Fibroblast of lung (primary cell): ENCODE measurements around the gene GATA5. TPM values are rescaled to one million over a fixed set of nuclear protein-coding genes. Genes with fewer than 3 reads are reported as not detected.

Experiments used
- DNase-seq, 2 donors: peaks; one replicate each; pipeline versions ENCODE4 v3.0.0 to v3.0.0-alpha.2; 2010; ENCODE audit warnings: low read depth in 2 of 2
- H2AFZ ChIP-seq: 2 replicates; pipeline ENCODE4 v1.5.1; 2012; ENCODE audit warnings: low read length, control low read depth, inconsistent platforms
- H3K27ac ChIP-seq: 2 replicates; pipeline ENCODE4 v1.5.1; 2011; ENCODE audit warnings: low read length, control low read depth; ENCODE audit not compliant: insufficient read depth
- H3K27me3 ChIP-seq: 2 replicates; pipeline ENCODE4 v1.5.1; 2011; ENCODE audit warnings: mild to moderate bottlenecking, low read length; ENCODE audit not compliant: control insufficient read depth, insufficient read depth
- H3K36me3 ChIP-seq: 2 replicates; pipeline ENCODE4 v1.5.1; 2011; ENCODE audit warnings: low read length; ENCODE audit not compliant: control insufficient read depth, insufficient read depth
- H3K4me1 ChIP-seq: 2 replicates; pipeline ENCODE4 v1.5.1; 2011; ENCODE audit warnings: low read length; ENCODE audit not compliant: control insufficient read depth, insufficient read depth; ENCODE audit errors: extremely low read depth
- H3K4me2 ChIP-seq: 2 replicates; pipeline ENCODE4 v1.5.1; 2011; ENCODE audit warnings: low read length, control low read depth; ENCODE audit not compliant: insufficient read depth; ENCODE audit errors: extremely low read depth
- H3K4me3 ChIP-seq, 4 experiments: fragments of 200-600 bp in 1 of 4; sonication (generic) in 1 of 4; replicated peaks in 1 of 4; 2 replicates each; pipeline ENCODE4 v1.5.1; 2011 to 2016; ENCODE audit warnings: low read length in 4 of 4, low read depth in 3 of 4, mild to moderate bottlenecking in 3 of 4, control low read depth in 2 of 4, inconsistent platforms in 1 of 4, mixed read lengths in 1 of 4; ENCODE audit not compliant: insufficient read depth in 1 of 4; ENCODE audit errors: control extremely low read depth in 1 of 4
- H3K79me2 ChIP-seq: 2 replicates; pipeline ENCODE4 v1.5.1; 2012; ENCODE audit warnings: mild to moderate bottlenecking, low read length, inconsistent platforms; ENCODE audit not compliant: control insufficient read depth, insufficient read depth
- H3K9ac ChIP-seq: 2 replicates; pipeline ENCODE4 v1.5.1; 2011; ENCODE audit warnings: mild to moderate bottlenecking, low read length, control low read depth; ENCODE audit not compliant: insufficient read depth
- H3K9me3 ChIP-seq: 2 replicates; pipeline ENCODE4 v1.5.1; 2012; ENCODE audit warnings: low read depth, low read length; ENCODE audit not compliant: control insufficient read depth, insufficient read depth
- H4K20me1 ChIP-seq: 2 replicates; pipeline ENCODE4 v1.5.1; 2011; ENCODE audit warnings: low read length; ENCODE audit not compliant: control insufficient read depth, insufficient read depth; ENCODE audit errors: extremely low read depth
- CTCF ChIP-seq, 2 donors: IDR thresholded peaks in 1 of 2; conservative IDR thresholded peaks in 1 of 2; 1 replicate in 1 of 2; 2 replicates in 1 of 2; pipeline ENCODE4 v1.5.1; 2011 to 2012; ENCODE audit warnings: low read length in 2 of 2, control low read depth in 1 of 2, inconsistent platforms in 1 of 2, low read depth in 1 of 2, mild to moderate bottlenecking in 1 of 2
- EZH2 ChIP-seq: IDR thresholded peaks from 2 replicates; pipeline ENCODE4 v1.5.1; 2012; ENCODE audit warnings: low read length, control low read depth, mild to moderate bottlenecking; ENCODE audit errors: missing control alignments
- polyA plus RNA-seq, 2 donors: library from polyadenylated mRNA; depleted of rRNA in 1 of 2; stranded (reverse) in 1 of 2; unstranded in 1 of 2; fragments of >200 nt; gene quantifications; 2 replicates each; pipeline ENCODE4 v1.2.1, GENCODE V29; 2011 to 2012; ENCODE audit warnings: missing spikeins in 1 of 2
- total RNA-seq: library from RNA; depleted of rRNA; stranded (reverse); fragments of >200 nt; gene quantifications from 2 replicates; pipeline ENCODE4 v1.2.1, GENCODE V29; 2014

The GATA5 gene
- total and polyA plus RNA-seq, 2 donors (not counting 1 experiment from before 2014, with no cell fraction given): 0.02 to 0.83 TPM

GRCh38 chr20:62485701-62486089 lies 9.9 kb upstream of the GATA5 start:
- TF ChIP-seq CTCF (conservative IDR thresholded peaks at IDR 0.05 in 1 of 2, IDR thresholded peaks at IDR 0.05 in 1 of 2; ENCODE audit: low read depth in 1 of 2, low read length in 2 of 2): no peak
- TF ChIP-seq EZH2: no peak
- no peak overlapping the region for H3K4me2 ChIP-seq
- no peak overlapping the region for H3K4me3 ChIP-seq
- H3K9ac ChIP-seq: no peak overlapping the region
- DNase-seq: no peak
- H2AFZ ChIP-seq: no peak overlapping the region
- H3K27me3 ChIP-seq: peaks cover 21% of the 10 kb centered on the region
- H3K36me3 ChIP-seq: no peaks in the 10 kb centered on the region
- H3K79me2 ChIP-seq: no peaks in the 10 kb centered on the region
- no peaks in the 10 kb centered on the region for H3K4me1 ChIP-seq
- H4K20me1 ChIP-seq: no peaks in the 10 kb centered on the region
- H3K27ac ChIP-seq: no peak overlapping the region
- no peaks in the 10 kb centered on the region for H3K9me3 ChIP-seq

- Histone ChIP-seq H3K4me1 (no peaks in the 10 kb centered on the region), H3K4me3 (peak overlapping the region in 1 of 4 experiments; percentile 14), H3K27ac (no peak overlapping the region), H4K20me1 (no peaks in the 10 kb centered on the region), H3K9ac (no peak overlapping the region), H3K9me3 (no peaks in the 10 kb centered on the region), H3K4me2 (no peak overlapping the region), H3K79me2 (no peaks in the 10 kb centered on the region), H3K27me3 (peaks cover 21% of the 10 kb centered on the region), H3K36me3 (no peaks in the 10 kb centered on the region), H2AFZ (no peak overlapping the region)
- peak; percentile 28 to 40 for DNase-seq
- TF ChIP-seq EZH2 (peak; percentile 37), CTCF (conservative IDR thresholded peaks at IDR 0.05 in 1 of 2, IDR thresholded peaks at IDR 0.05 in 1 of 2; ENCODE audit: low read depth in 1 of 2, low read length in 2 of 2) (no peak)
Measured at GRCh38 chr20:62485062-62485700, 9.4 kb upstream of the GATA5 start.

- Histone ChIP-seq H4K20me1 (no peaks in the 10 kb centered on the region), H2AFZ (no peak overlapping the region), H3K27ac (no peak overlapping the region), H3K79me2 (no peaks in the 10 kb centered on the region), H3K4me1 (no peaks in the 10 kb centered on the region), H3K9ac (no peak overlapping the region), H3K4me3 (no peak overlapping the region), H3K9me3 (no peaks in the 10 kb centered on the region), H3K36me3 (no peaks in the 10 kb centered on the region), H3K27me3 (peaks cover 21% of the 10 kb centered on the region), H3K4me2 (no peak overlapping the region)
- TF ChIP-seq EZH2: no peak
- TF ChIP-seq CTCF (conservative IDR thresholded peaks at IDR 0.05 in 1 of 2, IDR thresholded peaks at IDR 0.05 in 1 of 2; ENCODE audit: low read depth in 1 of 2, low read length in 2 of 2): no peak
- DNase-seq: no peak
Measured at GRCh38 chr20:62484478-62484877, 8.7 kb upstream of the GATA5 start.
